HG02938 (cell line): Measurements from ENCODE around the gene CEP83.

ENCODE experiments used
- ATAC-seq: cut with Tn5 transposase; IDR thresholded peaks from one replicate; pipeline ENCODE4 v1.9.1; 2021; ENCODE audit warnings: mild to moderate bottlenecking, moderate library complexity; ENCODE audit not compliant: unreplicated experiment

Gene CEP83

DNA sequence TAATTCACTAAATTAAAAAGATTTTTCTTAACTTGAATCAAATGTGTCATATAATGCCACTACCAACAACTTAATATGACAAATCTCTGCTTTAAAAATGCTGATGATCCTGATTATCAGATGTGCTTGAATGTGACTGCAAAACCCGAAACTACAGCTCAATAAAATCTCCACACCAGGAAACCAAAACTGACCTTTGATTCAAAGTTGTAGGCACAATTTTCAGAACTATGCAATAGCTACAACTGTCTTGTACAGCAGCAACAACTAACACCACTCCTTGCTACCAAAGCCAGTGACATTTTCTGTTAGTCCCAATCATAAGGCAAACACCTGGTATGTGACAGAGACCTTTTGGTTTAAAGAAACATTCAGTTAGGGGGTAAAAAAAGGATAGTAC lies 147.3 kb downstream of the CEP83 start:
- ATAC-seq: no peak

DNA sequence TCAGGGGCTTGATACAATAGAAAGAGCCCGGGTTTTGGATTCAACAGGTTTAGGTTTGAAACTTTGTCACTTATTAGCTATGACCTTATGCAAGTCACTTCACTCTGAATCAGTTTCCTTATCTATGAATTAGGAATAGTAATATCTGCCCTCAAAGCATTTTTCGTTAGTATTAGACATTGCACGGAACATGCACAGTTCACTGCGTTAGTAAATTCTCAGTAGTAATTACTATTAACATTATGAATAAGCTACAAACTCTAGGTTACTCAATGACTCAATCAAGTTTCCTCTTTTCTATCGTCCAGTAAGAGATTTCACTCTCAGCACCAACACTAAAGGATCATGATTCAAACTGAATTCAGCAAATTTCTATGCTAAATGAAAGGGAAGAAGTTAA lies 150.3 kb downstream of the CEP83 start:
- ATAC-seq: peak; percentile 86

DNA sequence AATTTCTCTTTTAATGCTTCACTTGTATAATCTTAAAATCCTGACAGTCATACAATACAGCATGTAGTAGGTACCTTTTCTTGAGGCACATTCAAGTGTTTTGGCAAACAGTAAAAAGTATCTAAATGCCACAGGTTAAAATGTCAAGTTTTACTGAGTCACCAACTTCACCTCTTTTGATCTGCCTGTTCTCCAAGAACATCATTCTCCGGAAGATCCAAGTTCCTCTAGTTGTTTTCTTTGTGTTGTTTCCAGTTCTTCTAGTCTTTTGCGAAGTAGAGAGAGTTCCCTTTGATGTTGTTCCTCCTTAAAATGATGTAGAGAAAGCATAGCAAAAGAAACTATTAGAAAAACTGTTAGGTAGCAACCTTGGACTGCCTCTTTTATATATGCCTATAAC lies 151.1 kb downstream of the CEP83 start:
- no peak for ATAC-seq

DNA sequence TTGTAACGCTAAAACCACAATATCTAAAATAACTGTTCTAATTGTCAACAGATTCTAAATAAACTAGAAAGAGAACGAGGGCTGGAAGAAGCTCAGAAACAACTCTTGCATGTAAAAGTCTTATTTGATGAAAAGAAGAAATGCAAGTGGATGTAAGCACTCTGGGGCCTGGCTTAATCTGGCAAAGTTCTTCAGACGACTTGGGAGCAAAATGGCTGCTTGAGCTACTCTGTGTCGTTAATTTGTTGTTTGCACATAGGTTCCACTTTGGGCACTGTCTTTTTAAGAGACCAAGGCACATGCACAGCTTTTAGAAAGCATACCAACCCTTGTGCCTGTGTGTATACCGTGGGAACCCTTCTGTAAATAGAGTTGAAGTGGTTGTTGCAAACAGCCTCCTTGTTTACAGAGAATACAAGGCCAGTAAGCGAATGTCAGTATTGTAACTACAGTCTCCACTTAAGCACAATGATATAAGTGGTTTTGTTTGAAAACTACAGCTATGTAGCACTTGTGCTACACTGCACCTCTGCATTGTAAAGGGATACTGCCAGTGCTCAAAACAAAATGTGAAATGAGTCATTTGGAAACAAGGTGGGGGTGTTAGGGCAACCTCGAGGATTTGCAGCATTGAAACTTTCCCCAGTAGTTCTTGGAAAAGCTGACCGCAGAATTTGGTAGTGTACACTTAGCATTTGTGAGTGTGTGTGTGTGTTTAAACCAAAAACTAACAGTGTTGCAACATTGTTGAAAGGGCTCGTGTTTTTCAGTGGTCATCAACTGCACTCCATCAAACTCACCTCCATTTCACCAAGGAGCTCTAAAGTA lies 154.3 kb downstream of the CEP83 start:
- ATAC-seq: peak; percentile 41

DNA sequence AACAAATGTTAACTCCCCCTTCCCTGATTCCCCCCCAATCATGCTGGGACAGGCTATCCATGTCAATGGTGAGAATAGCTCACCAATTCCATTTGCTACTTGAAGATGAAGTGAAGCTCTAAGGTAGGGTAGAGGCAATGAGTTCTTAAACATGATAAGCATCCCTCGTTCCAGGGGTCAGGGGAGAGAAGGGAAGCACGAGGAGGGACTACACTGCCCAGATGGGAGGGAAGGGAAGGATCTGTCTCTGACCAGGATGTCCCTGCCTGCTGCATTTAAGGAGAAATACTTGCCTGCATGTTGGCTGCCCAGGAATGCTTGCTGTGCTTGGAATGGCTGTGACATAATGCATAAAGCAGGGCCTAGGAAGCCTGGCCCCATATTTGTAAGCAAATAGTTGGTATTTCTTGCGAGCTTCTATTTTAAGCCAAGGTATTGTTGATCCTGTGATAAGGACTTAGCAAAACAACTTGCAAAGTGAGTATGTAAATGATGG lies 155.1 kb downstream of the CEP83 start:
- ATAC-seq: no peak

DNA sequence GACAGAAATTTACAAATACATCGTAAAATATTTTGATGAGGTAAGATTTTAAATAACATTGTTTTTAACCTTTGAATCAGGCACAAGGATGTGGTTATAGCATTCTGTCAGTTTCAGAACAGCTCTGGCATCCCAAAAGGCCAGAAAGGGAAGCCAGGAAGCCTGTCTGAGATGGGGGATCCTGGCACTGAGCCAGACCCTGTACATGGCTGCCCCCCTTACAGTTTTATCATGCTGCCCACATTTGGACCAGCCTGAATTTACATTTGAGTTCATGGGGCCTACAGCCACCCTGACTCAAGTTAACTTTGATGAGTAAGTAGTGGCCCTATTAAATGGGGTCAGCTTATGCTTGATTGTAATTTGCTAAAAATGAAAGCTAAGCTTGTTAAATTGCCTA lies 155.7 kb downstream of the CEP83 start:
- no peak for ATAC-seq

DNA sequence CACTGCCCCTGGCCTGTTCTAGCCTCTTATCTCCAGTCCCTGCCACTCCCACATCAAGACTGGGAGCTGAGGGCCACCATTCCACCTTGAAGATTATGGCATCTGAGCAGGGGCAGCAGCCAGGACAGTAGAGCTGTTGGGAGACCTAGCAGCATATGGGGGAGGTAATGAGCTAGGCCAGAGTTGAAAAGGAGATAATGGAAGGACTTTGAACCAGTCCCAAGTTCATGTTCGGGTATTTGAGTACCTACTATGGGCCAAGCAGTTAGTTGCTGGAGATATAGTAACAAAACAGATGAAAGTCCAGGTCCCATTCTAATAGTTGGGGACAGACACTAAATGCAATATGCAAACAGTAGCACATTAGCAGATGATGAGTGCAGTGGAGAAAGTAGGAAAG lies 159.8 kb downstream of the CEP83 start:
- no peak for ATAC-seq

DNA sequence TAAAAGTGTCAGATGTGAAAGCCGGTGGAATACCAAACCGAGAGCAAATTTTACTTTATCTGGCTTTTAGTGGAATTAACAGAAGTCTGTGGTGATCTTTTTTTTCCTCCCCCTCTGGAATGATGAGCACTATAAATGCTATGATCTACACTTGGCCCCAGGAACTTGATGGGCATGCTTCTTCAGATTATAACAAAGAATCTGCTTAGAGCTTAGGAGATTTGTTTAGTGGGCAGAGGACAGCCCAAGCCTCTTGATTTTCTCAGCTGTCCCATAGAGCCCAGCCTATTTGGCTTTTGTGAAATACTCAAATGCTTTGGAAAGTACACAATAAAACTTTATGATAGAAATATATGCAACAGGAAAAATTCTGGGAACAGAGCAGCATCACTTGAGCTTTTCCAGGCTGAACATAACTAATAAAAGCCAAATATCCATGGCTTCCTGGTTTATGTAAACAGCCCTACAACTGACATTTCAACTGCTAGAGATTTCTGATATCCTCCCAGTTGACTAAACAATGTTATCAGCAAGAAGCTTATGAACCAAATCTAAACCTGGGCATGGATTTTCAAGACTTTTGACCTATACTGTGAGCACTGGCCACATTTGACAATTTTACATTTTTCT lies 161.7 kb downstream of the CEP83 start:
- ATAC-seq: no peak

DNA sequence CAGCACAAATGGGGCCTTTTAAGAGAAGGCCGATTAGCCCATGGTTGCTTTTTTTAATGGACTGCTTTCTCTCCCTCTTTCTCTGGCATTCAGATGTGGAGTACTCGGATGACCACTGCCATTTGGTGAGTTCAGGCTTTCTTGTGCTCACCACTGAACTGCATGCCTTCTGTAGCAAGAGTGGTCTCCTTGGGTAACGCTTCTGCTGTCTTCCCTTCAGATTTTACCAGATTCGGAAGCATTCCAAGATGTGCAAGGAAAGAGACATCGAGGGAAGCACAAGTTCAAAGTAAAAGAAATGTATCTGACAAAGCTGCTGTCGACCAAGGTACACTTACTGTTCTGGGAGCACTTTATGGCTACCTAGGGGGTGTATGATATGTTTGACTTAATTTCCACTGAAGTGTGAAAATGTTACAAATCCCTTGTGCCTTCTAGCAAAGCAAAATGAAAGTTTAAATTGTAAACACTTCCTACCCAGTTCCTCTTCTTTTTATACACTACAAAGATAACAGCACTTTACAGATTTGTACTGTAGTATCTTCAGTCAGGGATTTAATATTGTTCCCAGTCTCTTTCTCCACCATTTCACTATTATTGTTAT lies 162.5 kb downstream of the CEP83 start:
- ATAC-seq: no peak

DNA sequence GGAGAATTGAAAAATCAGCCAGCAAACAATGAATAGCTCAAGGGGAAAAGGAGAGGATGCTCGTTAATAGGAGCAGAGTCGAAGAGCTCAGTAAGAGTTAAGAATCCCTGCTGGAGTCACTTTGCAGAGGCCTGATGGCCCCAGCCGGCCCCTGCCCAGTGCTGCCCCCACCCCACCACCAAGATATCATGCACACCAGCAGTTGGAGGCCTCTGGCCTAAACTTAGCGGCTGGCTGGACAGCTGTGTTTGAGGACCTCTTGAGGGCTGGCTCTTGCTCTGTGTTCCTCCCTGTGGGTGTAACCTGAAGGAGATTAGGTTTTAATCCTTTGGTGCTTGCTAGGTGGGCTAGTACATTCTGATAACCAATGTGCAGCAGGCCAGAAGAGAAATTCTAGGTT lies 169.3 kb downstream of the CEP83 start:
- ATAC-seq: no peak

DNA sequence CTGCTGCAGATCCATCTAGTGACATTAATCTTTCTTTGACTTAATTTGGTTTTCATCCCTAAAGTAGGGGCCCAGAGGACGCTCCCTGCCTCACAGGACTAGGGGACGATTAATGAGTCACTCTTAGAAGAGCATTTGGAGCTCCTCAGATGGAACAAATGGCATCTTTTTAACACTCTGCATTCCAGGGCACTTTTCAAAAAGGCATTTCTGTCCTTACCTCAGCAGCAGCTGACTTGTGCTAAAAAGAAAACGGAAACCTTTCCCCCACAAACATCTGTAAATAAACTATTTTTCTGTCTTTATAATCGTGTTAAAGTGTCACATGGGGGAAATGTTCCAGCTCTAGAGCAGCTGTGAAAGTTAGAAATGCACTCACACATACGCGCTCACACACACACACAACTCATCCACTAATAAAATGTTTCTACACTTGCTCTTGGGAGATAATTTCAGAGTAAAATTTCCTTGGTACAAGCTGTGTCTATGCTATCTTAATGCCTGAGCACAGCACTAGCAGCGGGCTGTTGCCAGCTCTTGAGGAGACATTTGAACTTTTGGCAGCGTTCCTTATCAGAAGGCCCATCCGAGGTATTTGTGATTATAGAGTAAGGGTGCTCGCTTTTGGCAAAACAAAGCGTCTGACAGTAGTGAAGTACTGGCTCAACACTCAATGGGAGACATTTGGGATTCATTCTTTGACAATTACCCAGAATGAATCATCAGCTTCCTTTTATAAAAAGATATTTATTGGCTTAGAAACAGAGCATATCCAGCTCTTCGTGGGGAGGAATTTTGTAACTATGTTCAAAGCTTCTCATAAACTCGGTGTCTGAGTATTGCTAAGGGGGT lies 170.0 kb downstream of the CEP83 start:
- no peak for ATAC-seq

DNA sequence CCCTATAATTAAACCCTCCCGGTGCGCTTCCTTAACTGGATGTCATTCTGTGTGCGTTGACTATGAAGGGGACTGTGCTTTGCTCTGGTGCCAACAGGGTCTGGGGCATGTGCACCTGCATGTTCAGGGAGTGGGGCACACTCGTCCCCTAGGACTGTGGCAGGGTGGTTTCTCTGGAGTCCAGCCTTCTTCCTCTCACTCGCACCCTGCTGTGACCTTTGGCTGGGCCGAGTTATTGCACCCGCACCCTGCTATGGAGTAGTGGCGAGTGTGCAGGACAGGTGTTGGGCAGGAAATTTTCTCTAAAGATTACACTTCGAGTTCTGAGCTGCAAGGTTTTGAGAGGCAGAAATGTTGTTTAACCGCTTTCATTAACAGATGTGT lies 172.4 kb downstream of the CEP83 start:
- ATAC-seq: no peak

DNA sequence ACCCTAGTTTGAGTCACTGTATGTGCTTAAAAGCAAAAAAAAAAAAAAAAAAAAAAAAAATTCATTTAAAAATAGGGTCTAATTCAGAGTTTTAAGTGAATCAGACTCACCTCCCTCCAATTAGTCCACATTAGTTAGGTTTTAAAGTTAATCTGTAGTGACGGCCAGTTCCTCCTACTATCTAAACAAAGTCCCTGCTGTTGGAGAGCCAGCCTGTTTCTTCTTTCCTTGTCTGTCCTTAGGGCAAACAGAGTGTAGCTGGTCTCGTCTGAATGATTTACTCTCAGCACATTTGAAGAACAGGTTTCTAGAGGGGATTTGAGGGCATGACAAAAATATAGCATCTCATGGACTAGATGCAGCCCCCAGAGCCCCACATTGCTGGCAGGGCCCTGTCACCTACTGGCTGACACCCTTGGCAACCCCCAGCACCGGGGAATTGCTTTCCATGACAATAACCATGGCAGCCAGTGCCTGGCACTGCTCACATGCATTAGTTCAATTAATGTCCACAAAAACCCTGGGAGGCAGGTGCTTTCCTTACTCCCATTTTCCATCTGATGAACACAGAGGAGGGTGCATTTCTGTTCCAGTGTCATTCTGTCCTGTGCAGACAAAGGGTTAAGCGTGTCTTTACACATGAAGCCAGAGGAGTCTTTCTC lies 173.0 kb downstream of the CEP83 start:
- ATAC-seq: no peak

DNA sequence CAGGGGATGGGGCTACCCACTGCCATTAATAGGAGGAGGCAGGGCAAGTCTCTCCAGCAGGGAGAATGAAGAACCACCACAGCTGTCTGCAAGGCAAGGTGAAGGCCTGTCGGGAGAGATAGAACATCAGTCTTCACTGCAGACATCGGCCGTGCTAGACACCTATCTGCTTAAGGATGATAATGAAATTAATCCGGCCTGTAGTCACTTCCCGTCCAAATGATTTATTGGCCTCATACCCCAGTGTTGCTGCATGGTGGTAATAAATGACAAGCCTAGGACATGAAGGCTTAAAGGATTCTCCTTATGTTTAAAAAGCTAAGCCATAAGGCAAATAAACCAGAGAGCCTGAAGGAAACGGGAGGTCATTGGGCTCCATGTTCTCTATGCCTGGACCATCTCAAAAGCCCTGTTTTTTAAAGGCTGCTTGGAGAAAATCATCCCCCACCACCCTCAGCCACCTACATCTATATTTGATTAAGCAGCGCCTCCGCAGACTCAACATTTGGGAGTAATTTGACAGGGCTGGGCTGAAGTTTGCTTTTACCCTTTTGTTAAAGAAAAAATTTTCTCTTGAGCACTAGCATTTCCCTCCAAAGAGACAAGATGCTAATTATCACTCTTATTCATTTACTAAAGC lies 173.6 kb downstream of the CEP83 start:
- no peak for ATAC-seq

DNA sequence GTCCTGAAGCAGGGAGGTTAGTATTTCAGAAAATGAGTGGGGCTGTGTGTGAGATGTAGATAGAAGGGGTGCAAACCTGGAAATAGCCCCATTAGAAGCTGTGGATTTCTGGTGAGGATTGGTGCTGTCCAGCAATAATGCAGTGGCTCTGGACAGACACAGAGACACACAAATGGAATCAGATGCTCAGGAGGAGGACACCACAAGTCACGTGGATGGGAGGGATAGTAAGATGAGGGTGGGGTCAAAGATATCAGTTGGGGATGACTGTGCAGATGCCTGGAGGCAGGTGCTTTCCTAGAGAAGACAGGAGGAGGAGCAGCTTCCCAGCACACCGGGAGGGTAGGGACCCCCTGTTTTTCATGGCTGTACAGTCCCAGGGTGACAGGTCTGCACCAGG lies 174.8 kb downstream of the CEP83 start:
- ATAC-seq: no peak

DNA sequence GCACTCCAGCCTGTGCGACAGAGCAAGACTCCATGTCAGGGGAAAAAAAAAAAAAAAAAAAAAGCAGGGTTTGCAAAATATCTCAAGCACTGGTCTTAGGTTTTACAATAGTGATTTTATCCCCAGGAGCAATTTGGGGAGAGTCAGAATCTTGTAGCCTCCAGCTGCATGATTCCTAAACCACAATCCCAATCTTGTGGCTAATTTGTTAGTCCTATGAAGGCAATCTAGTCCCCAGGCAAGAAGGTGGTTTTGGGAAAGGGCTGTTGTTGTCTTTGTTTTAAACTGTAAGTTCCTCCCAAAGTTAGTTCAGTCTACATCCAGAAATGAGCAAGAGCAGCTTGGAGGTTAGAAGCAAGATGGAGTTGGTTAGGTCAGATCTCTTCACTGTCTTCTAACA lies 175.6 kb downstream of the CEP83 start:
- ATAC-seq: no peak

DNA sequence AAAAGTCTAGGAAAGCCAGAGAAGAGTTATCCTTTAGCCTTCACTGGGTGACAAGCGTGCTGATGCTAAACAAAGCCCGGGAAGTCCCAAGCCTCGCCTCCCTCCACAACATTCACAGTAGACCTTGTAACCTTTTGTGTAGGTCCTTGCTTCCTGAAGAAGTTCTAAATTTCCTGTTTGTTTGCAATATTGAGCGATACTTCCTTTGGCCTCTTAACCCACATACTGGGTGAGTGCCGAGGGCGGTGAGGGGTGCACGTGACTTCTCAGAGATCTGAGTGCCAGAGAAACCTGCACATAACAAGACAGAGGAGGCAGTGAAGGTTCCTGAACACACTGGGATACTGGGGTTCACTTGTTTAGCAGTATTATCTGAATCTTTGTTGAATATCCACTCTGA lies 177.0 kb downstream of the CEP83 start:
- no peak for ATAC-seq

DNA sequence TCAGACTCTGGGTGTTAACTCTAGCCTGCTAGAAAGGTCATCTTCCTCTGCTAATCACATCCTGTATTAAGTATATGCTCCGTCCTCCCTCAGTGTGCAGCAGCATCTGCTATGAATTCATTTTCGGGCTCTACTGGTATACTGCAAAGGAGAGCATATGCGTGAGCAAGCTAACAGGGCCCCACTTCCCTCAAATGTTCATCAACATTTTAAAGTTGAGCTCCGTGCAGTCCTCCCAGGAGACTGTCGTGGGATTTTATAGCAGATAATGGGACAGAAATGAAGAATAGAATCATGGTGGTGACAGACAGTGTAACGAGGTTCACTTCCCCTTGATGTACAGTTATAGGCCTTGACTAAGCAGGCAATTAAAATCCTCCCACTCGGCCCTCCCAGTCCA lies 179.6 kb downstream of the CEP83 start:
- ATAC-seq: no peak

DNA sequence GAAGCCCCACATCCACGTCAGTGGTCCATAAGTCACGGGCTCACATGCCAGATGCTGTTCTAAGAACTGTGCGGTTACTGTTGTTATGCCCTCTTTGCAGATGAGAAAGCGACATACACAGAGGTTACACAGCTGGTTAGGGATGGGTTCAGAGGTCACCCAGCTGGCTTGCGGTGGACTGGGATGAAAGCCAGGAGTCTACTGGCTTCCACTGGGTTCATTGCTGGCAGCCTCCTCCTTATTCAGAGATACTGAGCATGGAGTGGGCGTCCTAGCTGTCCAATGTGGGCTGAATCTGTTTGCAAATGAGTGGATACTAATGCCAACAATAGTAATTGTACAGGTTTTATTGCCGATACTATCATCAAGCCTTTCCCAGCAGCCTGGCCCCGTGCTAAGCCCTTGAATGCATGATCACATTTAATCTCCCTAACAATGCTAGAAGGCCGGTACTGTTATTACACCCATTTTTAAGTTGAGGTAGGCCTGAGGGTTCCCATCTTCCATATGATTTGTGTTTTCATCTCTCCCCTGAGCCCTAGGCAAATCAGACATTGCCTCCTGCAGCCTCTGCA lies 182.2 kb downstream of the CEP83 start:
- no peak for ATAC-seq

DNA sequence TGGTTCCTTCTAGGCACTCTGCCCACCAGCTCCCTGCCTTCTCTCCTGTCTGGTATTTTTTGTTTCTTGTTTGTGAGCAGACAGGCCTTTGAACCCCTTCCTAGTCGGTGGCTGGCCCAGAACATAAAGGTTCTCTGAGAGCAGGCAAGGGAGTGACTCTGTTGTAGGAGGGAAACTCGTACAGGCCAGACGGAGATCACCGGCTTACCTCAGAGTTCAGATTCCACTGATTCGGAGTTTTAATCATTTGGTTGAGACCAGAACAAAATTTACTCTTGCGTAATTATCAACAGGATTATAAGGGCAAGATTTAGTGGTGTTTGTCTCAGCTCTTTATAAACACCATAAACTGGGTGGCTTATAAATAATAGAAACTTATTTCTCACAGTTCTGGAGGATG lies 182.9 kb downstream of the CEP83 start:
- ATAC-seq: no peak
